Measurements from ENCODE around the gene DHPS.

DNA sequence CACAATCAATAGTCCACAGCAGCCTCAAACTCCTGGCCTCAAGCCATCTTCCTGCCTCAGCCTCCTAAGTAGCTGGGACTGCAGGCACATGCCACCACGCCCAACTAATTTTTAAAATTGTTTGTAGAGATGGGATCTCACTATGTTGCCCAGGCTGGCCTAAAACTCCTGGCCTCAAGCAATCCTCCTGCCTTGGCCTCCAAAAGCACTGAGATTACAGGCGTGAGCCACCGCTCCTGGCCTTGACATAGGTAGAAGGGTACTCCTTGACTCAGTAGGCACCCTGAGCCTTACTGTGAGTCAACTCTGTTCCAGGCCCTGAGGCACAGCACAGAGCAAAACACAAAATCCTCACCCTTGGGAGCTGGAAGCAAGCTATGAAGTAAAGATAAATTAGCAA, 34.2 kb upstream of the DHPS start:
- no peak for TF ChIP-seq POLR2A (IDR thresholded peaks at IDR 0.05)
- no peak for TF ChIP-seq CTCF (IDR thresholded peaks at IDR 0.05)
